Endodermal cell (in vitro differentiated cells): Measurements from ENCODE around the gene ACLY. TPM values are rescaled to one million over a fixed set of nuclear protein-coding genes. Genes with fewer than 3 reads are reported as not detected.

ENCODE experiments used
- DNase-seq: peaks from one replicate; pipeline ENCODE4 v3.0.0-alpha.2; 2017
- H3K27ac ChIP-seq: 2 replicates; pipeline ENCODE4 v1.5.1; 2013; ENCODE audit warnings: mild to moderate bottlenecking, low read depth, low read length, moderate library complexity
- H3K27me3 ChIP-seq: 2 replicates; pipeline ENCODE4 v1.6.1; 2013; ENCODE audit warnings: mild to moderate bottlenecking, low read length, moderate library complexity; ENCODE audit not compliant: insufficient read depth, control insufficient read depth, poor library complexity, severe bottlenecking
- H3K36me3 ChIP-seq: 2 replicates; pipeline ENCODE4 v1.7.0; 2013; ENCODE audit warnings: mild to moderate bottlenecking, low read length, moderate library complexity; ENCODE audit not compliant: control insufficient read depth, insufficient read depth
- H3K4me1 ChIP-seq: one replicate; pipeline ENCODE4 v1.7.0; 2013; ENCODE audit warnings: low read length; ENCODE audit not compliant: control insufficient read depth, insufficient read depth
- H3K4me3 ChIP-seq: 2 replicates; pipeline ENCODE4 v1.5.1; 2013; ENCODE audit warnings: mild to moderate bottlenecking, low read length, moderate library complexity
- H3K9ac ChIP-seq: 2 replicates; pipeline ENCODE4 v1.6.1; 2013; ENCODE audit warnings: mild to moderate bottlenecking, low read length, moderate library complexity; ENCODE audit not compliant: poor library complexity, severe bottlenecking; ENCODE audit errors: extremely low read depth
- H3K9me3 ChIP-seq: 2 replicates; pipeline ENCODE4 v1.6.1; 2013; ENCODE audit warnings: mild to moderate bottlenecking, low read length, moderate library complexity; ENCODE audit not compliant: control insufficient read depth
- H3K27ac Mint-ChIP-seq: 2 replicates; pipeline ENCODE4 v1.8.0; 2020; ENCODE audit warnings: mixed read lengths
- H3K27me3 Mint-ChIP-seq: 2 replicates; pipeline ENCODE4 v1.8.0; 2021; ENCODE audit warnings: mild to moderate bottlenecking, mixed read lengths; ENCODE audit not compliant: insufficient read depth
- H3K36me3 Mint-ChIP-seq: 2 replicates; pipeline ENCODE4 v1.8.0; 2020; ENCODE audit warnings: low read depth, mixed read lengths
- H3K4me1 Mint-ChIP-seq: 2 replicates; pipeline ENCODE4 v1.8.0; 2020; ENCODE audit warnings: mixed read lengths
- H3K4me3 Mint-ChIP-seq: 2 replicates; pipeline ENCODE4 v1.8.0; 2020; ENCODE audit warnings: mild to moderate bottlenecking, moderate library complexity, mixed read lengths
- H3K9me3 Mint-ChIP-seq: 2 replicates; pipeline ENCODE4 v1.8.0; 2020; ENCODE audit warnings: mild to moderate bottlenecking, mixed read lengths
- WGBS, 2 experiments: methylation state at CpG; one replicate each; pipeline versions ENCODE4 v1.1.5 to v1.1.7; 2013; ENCODE audit warnings: missing lambda C conversion rate in 2 of 2, mixed read lengths in 1 of 2; ENCODE audit not compliant: insufficient coverage in 1 of 2, insufficient read length in 1 of 2; 5-methylcytosine and 5-hydroxymethylcytosine counted together
- total RNA-seq, 2 donors: library from RNA; stranded (reverse); fragmentation: NEBNext Ultra II Directional in 1 of 2; extraction: Animal tissue kit (Norgen Biotek cat#: 25700) in 1 of 2; gene quantifications; 2 replicates in 1 of 2; 3 replicates in 1 of 2; pipeline ENCODE4 v1.2.1, GENCODE V29; 2021
- TF ChIP-seq, protein P1 (sequence below): fragments of 200-600 bp; sonication (generic); conservative IDR thresholded peaks from 2 replicates; pipeline ENCODE4 v1.5.0; 2021; ENCODE audit warnings: antibody characterized with exemption, mild to moderate bottlenecking

Gene ACLY
- total RNA-seq, 2 donors from 2014 or later = 261 to 304 TPM

DNA sequence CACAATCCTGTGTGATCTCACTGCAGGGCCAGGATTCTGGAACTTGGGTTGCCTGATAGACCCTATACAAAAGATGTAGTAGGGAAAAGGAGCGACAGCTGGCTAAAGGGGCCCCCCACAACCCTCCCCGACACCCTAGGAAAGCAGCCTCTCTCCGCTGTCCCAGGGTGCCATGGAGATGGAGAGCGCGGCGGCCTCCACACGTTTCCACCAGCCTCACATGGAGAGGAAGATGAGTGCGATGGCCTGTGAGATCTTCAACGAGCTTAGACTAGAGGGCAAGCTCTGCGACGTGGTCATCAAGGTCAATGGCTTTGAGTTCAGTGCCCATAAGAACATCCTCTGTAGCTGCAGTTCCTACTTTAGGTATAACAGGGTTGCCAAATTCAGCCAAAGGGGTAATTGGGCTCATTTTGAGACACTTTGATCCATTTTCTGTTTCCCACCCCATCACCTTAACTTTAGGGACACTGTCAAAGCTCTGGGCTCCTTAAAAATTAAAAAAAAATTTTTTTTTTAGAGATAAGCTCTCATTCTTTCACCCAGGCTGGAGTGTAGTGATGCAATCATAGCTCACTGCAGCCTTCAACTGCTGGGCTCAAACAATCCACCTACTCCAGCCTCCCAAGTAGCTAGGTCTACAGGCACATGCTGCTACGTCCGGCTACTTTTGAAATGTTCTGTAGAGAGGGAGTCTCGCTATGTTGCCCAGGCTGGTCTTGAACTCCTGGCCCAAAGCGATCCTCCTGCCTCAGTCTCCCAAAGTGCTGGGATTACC, 80.8 kb downstream of the ACLY start, which contains the start of gene KLHL10:
Gene KLHL10, plus strand, starts transcription at position 65 of the 778 bp plus-strand sequence. Its CDS starts 108 bp downstream, at position 173.
- no peaks in the 10 kb centered on the region for H3K9me3 ChIP-seq
- no peaks in the 10 kb centered on the region for H3K9me3 Mint-ChIP-seq
- H3K4me1 ChIP-seq = peaks cover 3% of the 10 kb centered on the region
- peaks cover 13% of the 10 kb centered on the region for H3K27me3 Mint-ChIP-seq
- peaks cover under 1% of the 10 kb centered on the region for H3K36me3 ChIP-seq
- peak within 1 kb of the TSS; percentile 76 for H3K4me3 Mint-ChIP-seq
- peaks cover 6% of the 10 kb centered on the region for H3K4me1 Mint-ChIP-seq
- DNase-seq = no peak
- H3K9ac ChIP-seq = no peak within 1 kb of the TSS
- H3K36me3 Mint-ChIP-seq = peaks cover 5% of the 10 kb centered on the region
- TF ChIP-seq, protein P1, sequence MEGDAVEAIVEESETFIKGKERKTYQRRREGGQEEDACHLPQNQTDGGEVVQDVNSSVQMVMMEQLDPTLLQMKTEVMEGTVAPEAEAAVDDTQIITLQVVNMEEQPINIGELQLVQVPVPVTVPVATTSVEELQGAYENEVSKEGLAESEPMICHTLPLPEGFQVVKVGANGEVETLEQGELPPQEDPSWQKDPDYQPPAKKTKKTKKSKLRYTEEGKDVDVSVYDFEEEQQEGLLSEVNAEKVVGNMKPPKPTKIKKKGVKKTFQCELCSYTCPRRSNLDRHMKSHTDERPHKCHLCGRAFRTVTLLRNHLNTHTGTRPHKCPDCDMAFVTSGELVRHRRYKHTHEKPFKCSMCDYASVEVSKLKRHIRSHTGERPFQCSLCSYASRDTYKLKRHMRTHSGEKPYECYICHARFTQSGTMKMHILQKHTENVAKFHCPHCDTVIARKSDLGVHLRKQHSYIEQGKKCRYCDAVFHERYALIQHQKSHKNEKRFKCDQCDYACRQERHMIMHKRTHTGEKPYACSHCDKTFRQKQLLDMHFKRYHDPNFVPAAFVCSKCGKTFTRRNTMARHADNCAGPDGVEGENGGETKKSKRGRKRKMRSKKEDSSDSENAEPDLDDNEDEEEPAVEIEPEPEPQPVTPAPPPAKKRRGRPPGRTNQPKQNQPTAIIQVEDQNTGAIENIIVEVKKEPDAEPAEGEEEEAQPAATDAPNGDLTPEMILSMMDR = no peak
- no peak within 1 kb of the TSS for H3K4me3 ChIP-seq
- H3K27ac Mint-ChIP-seq = no peak within 1 kb of the TSS
- no peaks in the 10 kb centered on the region for H3K27me3 ChIP-seq
- 90 to 96% methylated on average over 14 to 15 of the region's 15 CpGs for WGBS, 2 experiments
- H3K27ac ChIP-seq = no peak within 1 kb of the TSS

DNA sequence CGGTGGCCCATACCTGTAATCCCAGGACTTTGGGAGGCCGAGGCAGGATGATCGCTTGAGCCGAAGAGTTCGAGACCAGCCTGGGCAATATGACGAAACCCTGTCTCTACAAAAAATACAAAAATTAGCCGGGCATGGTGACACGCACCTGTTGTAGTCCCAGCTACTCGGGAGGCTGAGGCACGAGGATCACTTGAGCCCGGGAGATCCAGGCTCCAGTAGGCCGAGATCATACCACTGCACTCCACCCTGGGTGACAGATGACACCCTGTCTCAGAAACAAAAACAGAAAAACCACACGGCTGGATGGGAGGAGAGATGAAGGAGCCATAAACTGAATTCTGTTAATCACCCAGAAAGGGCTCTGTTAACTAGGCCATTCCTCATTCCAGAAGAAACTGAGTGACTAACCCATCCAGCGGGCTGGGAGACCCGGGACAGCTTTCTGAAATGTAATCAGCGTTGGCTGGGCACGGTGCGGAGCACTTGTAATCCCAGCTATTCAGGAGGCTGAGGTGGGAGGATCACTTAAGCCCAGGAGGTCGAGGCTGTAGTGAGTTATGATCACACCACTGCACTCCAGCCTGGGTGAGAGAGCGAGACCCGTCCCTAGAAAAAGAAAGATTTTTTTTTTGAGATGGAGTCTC, 82.1 kb downstream of the ACLY start:
- DNase-seq = no peak
- peaks cover 13% of the 10 kb centered on the region for H3K36me3 ChIP-seq
- H3K9ac ChIP-seq = no peak overlapping the region
- H3K36me3 Mint-ChIP-seq = peaks cover 17% of the 10 kb centered on the region
- H3K9me3 Mint-ChIP-seq = no peaks in the 10 kb centered on the region
- H3K4me3 ChIP-seq = peak overlapping the region; percentile 87
- H3K4me1 ChIP-seq = peaks cover 3% of the 10 kb centered on the region
- no peaks in the 10 kb centered on the region for H3K9me3 ChIP-seq
- peak overlapping the region; percentile 76 for H3K4me3 Mint-ChIP-seq
- H3K27me3 Mint-ChIP-seq = peaks cover 13% of the 10 kb centered on the region
- H3K27ac Mint-ChIP-seq = peak overlapping the region; percentile 75
- peaks cover 6% of the 10 kb centered on the region for H3K4me1 Mint-ChIP-seq
- H3K27ac ChIP-seq = no peak overlapping the region
- 78 to 80% methylated on average over 19 to 21 of the region's 21 CpGs for WGBS, 2 experiments
- no peaks in the 10 kb centered on the region for H3K27me3 ChIP-seq
- TF ChIP-seq, protein P1 = no peak

DNA sequence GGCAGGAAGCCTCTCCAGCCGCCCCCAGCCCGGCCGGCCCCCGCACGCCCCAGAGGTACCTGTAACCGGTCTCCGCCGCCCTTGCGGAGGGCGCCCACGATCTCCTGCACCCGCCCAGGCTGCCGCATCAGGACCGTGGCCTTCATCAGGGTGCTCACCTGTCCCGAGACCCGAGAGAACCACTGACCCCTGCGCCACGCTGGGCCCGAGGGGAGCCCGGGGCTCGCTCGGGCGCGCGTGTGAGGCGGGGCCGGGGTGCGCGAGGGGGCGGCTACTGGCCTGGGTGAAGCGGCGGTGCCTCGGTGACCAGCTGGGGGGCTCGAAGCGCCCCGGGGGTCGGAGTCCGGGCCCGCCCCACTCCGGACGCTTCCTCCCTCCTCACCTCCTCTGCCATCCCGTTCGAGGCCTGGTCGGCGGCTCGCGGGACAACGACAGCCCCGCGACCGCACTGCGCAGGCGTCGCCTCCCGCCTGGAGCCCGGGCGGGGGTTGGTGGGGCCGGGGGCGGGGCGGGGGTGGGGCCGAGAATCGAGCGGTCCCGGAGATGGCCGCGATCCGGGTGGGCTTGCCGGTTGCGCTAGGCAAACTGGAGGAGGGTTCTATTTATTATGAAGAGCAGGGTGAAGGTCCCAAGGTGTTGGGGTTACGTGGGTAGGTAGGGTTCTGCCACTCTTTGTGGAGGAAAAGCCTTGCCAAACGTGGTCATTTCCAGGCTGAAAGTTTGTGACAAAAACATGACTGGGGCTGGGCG, 82.8 kb downstream of the ACLY start, which contains the start of gene NT5C3B:
Gene NT5C3B, minus strand, starts transcription at position 433 of the 750 bp plus-strand sequence. Its CDS starts 39 bp downstream, at position 394.
- Mint-ChIP-seq H3K27me3 (peaks cover 13% of the 10 kb centered on the region), H3K4me3 (peak within 1 kb of the TSS; percentile 76), H3K4me1 (peaks cover 6% of the 10 kb centered on the region), H3K9me3 (no peaks in the 10 kb centered on the region), H3K27ac (peak within 1 kb of the TSS; percentile 75), H3K36me3 (peaks cover 22% of the 10 kb centered on the region)
- no peaks in the 10 kb centered on the region for H3K27me3 ChIP-seq
- peak within 1 kb of the TSS; percentile 87 for H3K4me3 ChIP-seq
- H3K9me3 ChIP-seq = no peaks in the 10 kb centered on the region
- H3K9ac ChIP-seq = peak within 1 kb of the TSS; percentile 51
- TF ChIP-seq, protein P1 = no peak
- peak; percentile 88 for DNase-seq
- H3K36me3 ChIP-seq = peaks cover 18% of the 10 kb centered on the region
- 2 to 8% methylated on average over 16 to 72 of the region's 72 CpGs for WGBS, 2 experiments
- H3K4me1 ChIP-seq = peaks cover 3% of the 10 kb centered on the region
- no peak within 1 kb of the TSS for H3K27ac ChIP-seq
